Fibroblast of skin of abdomen (primary cell): Measurements from ENCODE around the gene ALB.

Source experiments
- DNase-seq: peaks from one replicate; pipeline ENCODE4 v3.0.0-alpha.2; 2013

The ALB gene

GRCh38 chr4:73432169-73433000, 28.3 kb downstream of the ALB start:
- DNase-seq, result no peak

- no peak for DNase-seq
Measured at GRCh38 chr4:73433140-73433539, 29.1 kb downstream of the ALB start.

DNA sequence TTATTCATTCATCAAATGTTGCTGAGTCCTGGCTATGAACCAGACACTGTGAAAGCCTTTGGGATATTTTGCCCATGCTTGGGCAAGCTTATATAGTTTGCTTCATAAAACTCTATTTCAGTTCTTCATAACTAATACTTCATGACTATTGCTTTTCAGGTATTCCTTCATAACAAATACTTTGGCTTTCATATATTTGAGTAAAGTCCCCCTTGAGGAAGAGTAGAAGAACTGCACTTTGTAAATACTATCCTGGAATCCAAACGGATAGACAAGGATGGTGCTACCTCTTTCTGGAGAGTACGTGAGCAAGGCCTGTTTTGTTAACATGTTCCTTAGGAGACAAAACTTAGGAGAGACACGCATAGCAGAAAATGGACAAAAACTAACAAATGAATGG, 30.2 kb downstream of the ALB start:
- DNase-seq, result no peak

GRCh38 chr4:73435984-73436383, 31.9 kb downstream of the ALB start, which contains the start of gene AFP:
Gene AFP, plus strand, starts transcription at chr4:73436221. Its CDS starts 42 bp downstream, at chr4:73436263.
- no peak for DNase-seq

DNA sequence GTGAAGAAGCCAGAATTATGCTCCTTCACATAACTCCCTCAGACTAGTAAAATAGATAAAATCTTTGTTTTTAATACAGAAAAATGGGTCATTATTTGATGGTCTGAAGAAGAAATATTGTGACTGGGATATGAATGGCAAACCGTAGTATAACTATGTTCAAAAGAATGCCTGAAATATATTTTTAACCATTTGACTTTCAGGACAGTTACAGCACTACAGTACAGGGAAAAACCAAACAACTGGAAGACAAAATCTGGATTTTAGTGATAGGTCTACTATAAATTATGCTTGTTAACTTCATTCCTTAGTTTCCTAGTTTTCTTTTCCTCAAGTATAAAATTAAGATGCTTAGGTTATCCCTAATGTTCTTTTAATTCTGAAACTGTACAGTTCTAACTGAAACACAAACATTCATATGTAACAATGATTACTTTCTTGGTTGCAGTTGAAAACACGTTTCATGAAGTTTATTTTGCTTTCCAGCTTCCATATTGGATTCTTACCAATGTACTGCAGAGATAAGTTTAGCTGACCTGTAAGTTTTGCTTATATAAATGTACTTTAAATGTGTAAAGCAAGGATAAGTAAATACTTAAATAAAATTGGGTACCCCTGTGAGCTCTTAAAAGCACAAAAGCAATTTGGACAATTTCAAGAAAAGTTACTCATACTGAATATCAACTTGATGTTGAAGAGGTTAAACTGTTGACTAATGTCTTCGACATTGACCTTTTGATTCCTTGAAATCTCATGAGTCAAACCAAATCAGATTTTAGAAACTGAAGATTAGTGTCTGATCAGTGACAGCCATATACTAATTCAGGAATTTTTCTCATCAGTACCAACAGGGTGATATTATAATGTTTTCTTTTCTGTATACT, 32.8 kb downstream of the ALB start:
- DNase-seq, result no peak

DNA sequence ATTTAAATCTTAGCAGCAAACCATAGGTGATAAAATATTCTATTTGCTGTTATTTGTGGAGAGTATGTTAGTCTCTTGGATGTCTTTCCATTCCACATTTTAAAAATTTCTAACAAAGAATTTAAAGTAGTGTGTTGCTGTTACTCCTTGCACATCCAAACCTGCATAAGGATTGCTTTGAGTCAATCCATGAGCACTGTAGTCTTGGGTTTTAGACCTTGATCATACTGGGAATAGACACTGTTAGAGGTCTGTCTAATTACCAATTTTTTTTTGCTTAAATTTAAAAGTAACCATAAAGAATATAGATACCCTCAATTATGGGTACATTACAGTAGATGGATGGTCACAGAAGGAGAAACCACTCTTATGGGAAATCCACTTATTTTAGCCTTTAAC, 33.5 kb downstream of the ALB start:
- DNase-seq, result no peak

DNA sequence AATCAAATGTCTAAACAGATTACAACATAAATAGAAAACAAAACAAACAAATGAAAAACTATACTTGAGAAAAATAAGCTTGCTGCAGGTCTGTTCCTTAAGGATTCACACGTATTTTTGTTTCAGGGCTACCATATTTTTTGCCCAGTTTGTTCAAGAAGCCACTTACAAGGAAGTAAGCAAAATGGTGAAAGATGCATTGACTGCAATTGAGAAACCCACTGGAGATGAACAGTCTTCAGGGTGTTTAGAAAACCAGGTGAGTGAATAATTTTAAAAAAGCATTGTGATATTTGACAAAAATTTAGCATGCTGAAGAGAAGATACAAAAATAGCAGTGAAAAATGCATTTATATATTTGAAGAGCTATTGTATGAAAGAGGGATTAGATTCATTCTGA, 34.0 kb downstream of the ALB start:
- DNase-seq, result no peak

DNA sequence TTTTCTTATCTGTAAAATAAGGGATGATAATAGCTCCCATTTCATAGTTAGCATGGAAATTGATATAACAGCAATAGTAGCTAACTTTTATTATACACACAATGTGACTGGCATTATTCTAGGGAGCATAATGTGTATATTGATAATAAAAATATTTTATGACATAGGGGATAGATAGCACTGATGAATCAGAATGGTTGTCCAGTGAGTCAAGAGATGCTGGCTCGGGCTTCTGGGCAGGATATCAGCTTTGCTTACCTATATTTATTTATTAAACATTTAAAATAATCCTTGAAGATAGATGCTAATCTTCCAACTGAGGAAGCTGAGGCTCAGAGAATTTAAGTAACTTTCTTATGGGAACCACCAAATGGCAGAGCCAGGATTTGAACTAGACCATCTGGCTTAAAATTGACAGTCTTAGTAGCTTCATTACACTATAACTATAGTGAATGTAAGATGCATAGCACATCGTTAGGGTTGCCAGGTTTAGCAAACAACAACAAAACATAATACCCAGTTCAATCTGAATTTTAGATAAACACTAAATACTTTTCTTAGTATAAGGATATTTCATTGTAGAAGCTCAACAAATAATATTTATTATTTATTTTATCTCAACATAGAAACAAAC, 34.6 kb downstream of the ALB start:
- DNase-seq, result no peak

DNA sequence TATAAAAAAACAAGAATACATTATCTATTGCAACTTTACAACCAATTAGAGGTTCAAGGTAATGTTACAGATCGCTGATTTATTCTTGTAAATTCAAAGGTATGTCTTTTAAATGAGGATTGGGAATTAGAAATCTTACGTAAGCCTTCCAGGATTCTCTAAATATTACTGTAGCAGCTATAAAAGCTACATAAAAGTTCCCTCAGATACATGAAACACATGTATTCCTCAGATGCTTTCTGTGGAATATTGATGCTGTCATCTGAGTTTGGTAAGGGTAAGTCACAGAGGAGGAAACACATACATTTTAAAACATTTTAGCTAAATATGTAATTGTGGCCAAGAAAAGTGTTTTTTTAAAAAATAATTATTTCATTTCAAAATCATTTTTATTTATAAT, 35.4 kb downstream of the ALB start:
- no peak for DNase-seq

GRCh38 chr4:73439991-73440390, 35.9 kb downstream of the ALB start:
- no peak for DNase-seq

- no peak for DNase-seq
Measured at GRCh38 chr4:73440653-73441052, 36.6 kb downstream of the ALB start.

GRCh38 chr4:73442275-73442674, 38.2 kb downstream of the ALB start:
- DNase-seq, result no peak

DNA sequence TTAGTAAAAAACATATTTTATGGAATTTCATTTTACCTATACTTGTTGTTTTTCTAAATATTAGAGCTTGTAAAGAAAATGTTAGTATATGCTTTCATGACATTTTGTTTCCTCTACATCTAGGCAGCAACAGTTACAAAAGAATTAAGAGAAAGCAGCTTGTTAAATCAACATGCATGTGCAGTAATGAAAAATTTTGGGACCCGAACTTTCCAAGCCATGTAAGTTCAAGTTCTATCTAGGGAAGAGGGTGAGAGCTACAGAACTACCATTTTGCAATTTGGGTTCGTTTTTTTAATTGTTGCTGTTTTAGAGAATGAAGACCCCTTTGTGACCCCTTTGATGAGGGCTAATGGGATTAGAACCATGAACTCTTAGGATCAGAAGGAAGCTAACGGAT, 39.1 kb downstream of the ALB start:
- no peak for DNase-seq

- DNase-seq, result no peak
Measured at GRCh38 chr4:73445383-73446335, 41.6 kb downstream of the ALB start.

DNA sequence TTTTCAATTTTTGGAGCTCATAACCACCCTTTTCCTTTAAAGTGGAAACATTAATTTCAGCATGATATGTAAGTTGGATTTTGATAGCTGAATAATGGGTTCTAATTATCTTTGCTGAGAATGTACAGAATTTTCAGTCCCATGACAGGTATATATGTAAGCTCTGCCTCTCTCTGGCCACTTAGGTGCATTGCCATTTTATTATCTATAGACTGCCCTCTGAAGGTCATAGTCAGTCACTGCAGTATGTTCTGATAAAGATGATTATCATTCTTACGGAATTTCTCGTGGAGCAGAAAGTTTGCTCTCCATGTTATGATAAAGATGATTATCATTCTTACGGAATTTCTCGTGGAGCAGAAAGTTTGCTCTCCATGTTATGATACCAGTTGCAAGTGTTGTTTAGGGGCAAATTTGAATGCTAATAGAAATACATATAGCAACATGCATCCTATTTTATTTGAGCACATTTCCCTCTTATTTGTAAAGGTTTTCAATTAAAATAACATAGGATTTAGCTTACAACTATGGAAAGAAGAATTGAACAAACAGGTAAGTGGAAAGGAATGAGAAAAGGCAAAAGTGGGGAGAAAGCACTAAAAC, 42.4 kb downstream of the ALB start:
- DNase-seq, result peak; percentile 39

GRCh38 chr4:73447671-73448070, 43.6 kb downstream of the ALB start:
- DNase-seq, result peak; percentile 75

DNA sequence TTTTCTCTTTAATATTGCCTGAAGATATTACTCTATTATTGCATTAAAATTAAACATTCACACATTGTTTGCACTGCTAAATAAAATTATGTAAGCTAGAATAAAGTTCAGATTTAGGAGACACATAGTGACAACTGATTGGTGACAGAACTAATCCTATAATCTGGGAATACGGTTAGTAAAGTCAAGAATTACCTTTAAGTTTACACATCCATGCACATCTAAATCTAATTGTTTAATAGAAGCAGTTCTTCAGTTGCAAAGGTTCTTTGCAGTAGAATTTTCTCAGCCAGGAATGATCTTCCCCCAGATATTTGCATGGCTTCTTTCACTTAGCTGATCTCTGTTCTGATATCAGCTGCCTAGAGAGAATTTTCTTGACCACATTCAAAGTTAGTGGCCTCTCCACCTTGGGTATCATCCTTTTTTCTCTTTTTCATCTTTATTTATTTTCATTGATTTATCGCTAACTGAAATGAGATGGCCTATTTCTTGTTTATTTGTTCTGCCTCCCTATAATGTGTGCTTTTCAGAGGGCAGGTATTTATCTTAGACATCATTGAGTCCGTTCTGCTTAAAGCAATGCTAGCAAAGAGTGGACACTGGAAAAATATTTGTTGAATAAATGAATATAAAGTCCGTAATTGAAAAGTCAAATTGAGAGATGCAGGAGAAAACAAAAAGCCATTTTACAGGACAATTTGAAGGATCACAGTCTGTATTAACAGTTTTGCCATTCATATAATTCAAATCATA, 44.5 kb downstream of the ALB start:
- DNase-seq, result no peak

DNA sequence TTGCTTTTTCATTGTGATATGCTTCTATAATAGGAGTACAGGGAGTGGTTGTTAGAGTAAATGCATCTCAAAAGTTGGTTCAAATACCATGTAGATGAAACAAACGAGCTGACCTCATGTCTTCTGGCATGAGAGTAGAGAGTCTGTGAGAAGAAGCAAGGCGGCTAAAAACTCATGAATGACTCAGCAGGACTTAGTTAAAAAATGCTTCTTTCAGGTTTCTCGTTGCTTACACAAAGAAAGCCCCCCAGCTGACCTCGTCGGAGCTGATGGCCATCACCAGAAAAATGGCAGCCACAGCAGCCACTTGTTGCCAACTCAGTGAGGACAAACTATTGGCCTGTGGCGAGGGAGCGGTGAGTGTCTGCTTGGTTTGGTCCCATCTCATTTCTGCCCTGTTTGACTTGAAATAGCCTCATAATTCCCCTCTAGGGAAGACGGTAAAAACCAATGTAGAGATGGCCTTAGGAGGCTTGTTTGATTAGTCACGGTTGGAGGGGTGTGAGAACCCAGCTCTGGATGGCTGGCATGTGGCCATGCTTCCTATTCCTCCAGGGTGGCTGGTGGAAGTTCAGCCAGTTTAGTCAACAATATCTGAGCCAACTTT, 46.4 kb downstream of the ALB start:
- peak; percentile 92 for DNase-seq

- DNase-seq, result peak; percentile 26
Measured at GRCh38 chr4:73451404-73451803, 47.3 kb downstream of the ALB start.
